DMS114 treated with DMSO at 0.1 percent for 48 hours (cell line): ENCODE measurements around the gene PHACTR4.
"Not testable (repeated sequence)": the region's sequence is repeated elsewhere in the genome, so short reads cannot be mapped to it uniquely, and the experiment has no call there.

Experiments used
- DNase-seq: peaks from one replicate; lab custom pipeline; 2025; ENCODE audit not compliant: unreplicated experiment; lab: John Stamatoyannopoulos, UW

Gene PHACTR4

GRCh38 chr1:28519946-28520725 lies 150.6 kb downstream of the PHACTR4 start:
- DNase-seq, result no peak

- not testable (repeated sequence) for DNase-seq
Measured at GRCh38 chr1:28520796-28521195, 151.3 kb downstream of the PHACTR4 start.

GRCh38 chr1:28521502-28522164 lies 152.1 kb downstream of the PHACTR4 start:
- DNase-seq, result no peak

- not testable (repeated sequence) for DNase-seq
Measured at GRCh38 chr1:28522537-28522936, 153.0 kb downstream of the PHACTR4 start.

- not testable (repeated sequence) for DNase-seq
Measured at GRCh38 chr1:28525002-28525642, 155.6 kb downstream of the PHACTR4 start.

- no peak for DNase-seq
Measured at GRCh38 chr1:28526886-28527285, 157.3 kb downstream of the PHACTR4 start.

- DNase-seq, result no peak
Measured at GRCh38 chr1:28530456-28530855, 160.9 kb downstream of the PHACTR4 start.

GRCh38 chr1:28534671-28535070 lies 165.1 kb downstream of the PHACTR4 start:
- no peak for DNase-seq

- DNase-seq, result no peak
Measured at GRCh38 chr1:28535180-28535579, 165.6 kb downstream of the PHACTR4 start.

GRCh38 chr1:28537457-28538199 lies 168.1 kb downstream of the PHACTR4 start:
- DNase-seq, result no peak

GRCh38 chr1:28538286-28538685 lies 168.7 kb downstream of the PHACTR4 start:
- DNase-seq, result no peak

- no peak for DNase-seq
Measured at GRCh38 chr1:28540651-28541050, 171.1 kb downstream of the PHACTR4 start.

- not testable (repeated sequence) for DNase-seq
Measured at GRCh38 chr1:28541414-28542015, 172.0 kb downstream of the PHACTR4 start.

- DNase-seq, result no peak
Measured at GRCh38 chr1:28545246-28545628, 175.7 kb downstream of the PHACTR4 start.

- DNase-seq, result no peak
Measured at GRCh38 chr1:28548318-28548717, 178.8 kb downstream of the PHACTR4 start.
